ENCODE measurements around the gene PCLO.

DNA sequence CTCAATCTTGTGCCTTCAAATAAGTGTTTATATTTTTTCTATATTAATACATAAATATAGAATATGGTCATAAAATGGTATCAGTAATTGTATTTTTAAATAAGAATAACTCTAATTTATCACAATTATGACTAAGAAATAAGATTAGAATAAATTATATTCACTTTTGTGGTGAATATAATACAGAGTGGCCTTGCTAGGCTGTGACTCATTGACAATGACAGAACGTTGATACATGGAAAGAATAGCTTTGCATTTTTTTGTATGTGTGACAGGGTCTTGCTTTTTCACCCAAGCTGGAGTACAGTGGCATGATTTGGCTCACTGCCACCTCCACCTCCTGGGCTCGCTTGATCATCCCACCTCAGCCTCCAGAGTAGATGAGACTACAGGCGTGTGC is 47.8 kb upstream of the PCLO start:
- TF ChIP-seq, protein P1, sequence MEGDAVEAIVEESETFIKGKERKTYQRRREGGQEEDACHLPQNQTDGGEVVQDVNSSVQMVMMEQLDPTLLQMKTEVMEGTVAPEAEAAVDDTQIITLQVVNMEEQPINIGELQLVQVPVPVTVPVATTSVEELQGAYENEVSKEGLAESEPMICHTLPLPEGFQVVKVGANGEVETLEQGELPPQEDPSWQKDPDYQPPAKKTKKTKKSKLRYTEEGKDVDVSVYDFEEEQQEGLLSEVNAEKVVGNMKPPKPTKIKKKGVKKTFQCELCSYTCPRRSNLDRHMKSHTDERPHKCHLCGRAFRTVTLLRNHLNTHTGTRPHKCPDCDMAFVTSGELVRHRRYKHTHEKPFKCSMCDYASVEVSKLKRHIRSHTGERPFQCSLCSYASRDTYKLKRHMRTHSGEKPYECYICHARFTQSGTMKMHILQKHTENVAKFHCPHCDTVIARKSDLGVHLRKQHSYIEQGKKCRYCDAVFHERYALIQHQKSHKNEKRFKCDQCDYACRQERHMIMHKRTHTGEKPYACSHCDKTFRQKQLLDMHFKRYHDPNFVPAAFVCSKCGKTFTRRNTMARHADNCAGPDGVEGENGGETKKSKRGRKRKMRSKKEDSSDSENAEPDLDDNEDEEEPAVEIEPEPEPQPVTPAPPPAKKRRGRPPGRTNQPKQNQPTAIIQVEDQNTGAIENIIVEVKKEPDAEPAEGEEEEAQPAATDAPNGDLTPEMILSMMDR (IDR thresholded peaks at IDR 0.05), result no peak
- TF ChIP-seq EP300 (IDR thresholded peaks at IDR 0.05), result no peak
- no peak for TF ChIP-seq POLR2AphosphoS5 (IDR thresholded peaks at IDR 0.05)
